ENCODE results near the gene TMEM33.
A peak's percentile ranks its signal among the peaks of the same experiment; 100 is the strongest.
"Not testable (repeated sequence)": the region's sequence is repeated elsewhere in the genome, so short reads cannot be mapped to it uniquely, and the experiment has no call there.

TMEM33 gene

DNA sequence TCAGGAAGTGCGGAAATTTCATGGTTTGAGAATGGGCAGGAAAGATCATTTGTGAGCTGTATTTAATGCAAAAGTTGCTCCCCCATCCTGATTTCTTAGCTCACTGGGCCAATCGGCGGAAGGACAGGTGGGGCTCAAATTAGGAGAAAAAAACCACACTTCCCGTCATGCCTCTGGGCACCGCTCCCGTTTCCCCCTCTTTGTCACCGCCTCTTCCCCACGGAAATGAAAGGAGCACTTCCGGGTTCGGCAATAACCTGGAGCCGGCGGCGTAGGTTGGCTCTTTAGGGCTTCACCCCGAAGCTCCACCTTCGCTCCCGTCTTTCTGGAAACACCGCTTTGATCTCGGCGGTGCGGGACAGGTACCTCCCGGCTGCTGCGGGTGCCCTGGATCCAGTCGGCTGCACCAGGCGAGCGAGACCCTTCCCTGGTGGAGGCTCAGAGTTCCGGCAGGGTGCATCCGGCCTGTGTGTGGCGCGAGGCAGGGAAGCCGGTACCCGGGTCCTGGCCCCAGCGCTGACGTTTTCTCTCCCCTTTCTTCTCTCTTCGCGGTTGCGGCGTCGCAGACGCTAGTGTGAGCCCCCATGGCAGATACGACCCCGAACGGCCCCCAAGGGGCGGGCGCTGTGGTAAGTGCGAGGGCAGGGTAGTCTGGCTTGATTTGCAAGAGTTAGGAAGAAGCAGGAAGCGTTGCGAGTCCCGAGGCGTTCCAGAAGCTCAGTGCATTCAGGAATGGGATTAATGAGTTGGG, at the start of gene TMEM33:
Gene TMEM33 (plus strand): TSS at position 529 of the 751 bp plus-strand sequence. CDS start 56 bp downstream, at position 585.
- peak; percentile 40 for DNase-seq (ENCODE audit: low read depth, low spot score)

- DNase-seq (ENCODE audit: low read depth, low spot score): no peak
Observed at GRCh38 chr4:41885456-41885855, 49.8 kb upstream of the TMEM33 start.

- no peak for DNase-seq (ENCODE audit: low read depth, low spot score)
Observed at GRCh38 chr4:41887277-41887676, 48.0 kb upstream of the TMEM33 start.

DNA sequence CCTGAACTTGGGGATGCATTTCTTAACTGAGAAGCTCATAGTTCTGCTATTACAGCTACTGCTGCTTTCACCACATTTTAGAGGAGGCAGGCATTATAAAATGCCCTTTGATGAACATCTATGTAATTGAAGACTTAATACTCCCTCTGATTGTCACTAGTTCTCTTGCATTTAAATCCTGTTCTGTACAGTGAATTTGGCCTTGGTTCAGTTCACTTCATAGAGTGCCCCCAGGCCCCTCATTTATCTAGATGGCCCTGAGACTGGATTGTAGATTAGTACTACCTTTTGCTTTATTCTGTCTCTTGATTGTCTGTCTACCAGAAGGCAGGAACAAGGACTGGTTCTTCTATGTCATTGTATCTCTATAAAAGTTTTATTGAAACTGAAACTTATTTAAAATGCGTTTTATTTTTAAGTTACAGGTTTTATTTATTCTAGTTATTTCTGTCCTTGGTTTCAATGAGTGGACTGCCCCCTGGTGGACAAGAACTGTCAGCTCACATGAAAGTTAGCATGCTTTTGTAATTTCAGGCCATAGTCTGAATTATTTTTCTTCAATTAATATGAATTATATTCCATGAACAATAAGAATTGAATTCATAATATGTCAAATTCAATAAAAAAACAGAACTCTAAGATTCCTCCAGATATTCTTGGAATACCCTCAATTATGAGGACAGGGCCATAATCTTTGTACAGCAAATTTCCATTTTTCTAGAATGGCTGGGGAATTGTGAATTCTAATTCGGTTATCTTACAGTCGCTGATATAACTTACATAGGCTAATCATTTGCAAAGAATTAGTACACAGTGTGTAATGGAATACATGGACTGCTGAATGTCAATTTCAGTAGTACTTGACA, 47.2 kb upstream of the TMEM33 start:
- DNase-seq (ENCODE audit: low read depth, low spot score): peak; percentile 26

- no peak for DNase-seq (ENCODE audit: low read depth, low spot score)
Observed at GRCh38 chr4:41888687-41889074, 46.5 kb upstream of the TMEM33 start.

- DNase-seq (ENCODE audit: low read depth, low spot score): no peak
Observed at GRCh38 chr4:41889317-41889716, 45.9 kb upstream of the TMEM33 start.

- no peak for DNase-seq (ENCODE audit: low read depth, low spot score)
Observed at GRCh38 chr4:41890085-41890484, 45.1 kb upstream of the TMEM33 start.

GRCh38 chr4:41896648-41897047, 38.6 kb upstream of the TMEM33 start:
- no peak for DNase-seq (ENCODE audit: low read depth, low spot score)

- no peak for DNase-seq (ENCODE audit: low read depth, low spot score)
Observed at GRCh38 chr4:41897698-41898097, 37.5 kb upstream of the TMEM33 start.

DNA sequence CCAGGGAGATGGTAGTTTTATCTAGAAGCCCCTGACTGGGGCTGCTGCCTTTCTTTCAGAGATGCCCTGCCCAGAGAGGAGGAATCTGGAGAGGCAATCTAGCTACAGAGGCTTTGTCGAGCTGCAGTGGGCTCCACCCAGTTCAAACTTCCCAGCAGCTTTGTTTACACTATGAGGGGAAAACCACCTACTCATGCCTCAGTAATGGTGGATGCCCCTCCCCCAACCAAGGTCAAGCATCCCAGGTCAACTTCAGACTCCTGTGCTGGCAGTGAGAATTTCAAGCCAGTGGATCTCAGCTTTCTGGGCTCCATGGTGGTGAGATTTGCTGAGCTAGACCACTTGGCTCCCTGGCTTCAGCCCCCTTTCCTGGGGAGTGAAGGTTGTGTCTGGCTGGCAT, 26.1 kb upstream of the TMEM33 start:
- DNase-seq (ENCODE audit: low read depth, low spot score): not testable (repeated sequence)

- DNase-seq (ENCODE audit: low read depth, low spot score): no peak
Observed at GRCh38 chr4:41912546-41912945, 22.7 kb upstream of the TMEM33 start.

- DNase-seq (ENCODE audit: low read depth, low spot score): no peak
Observed at GRCh38 chr4:41913509-41913908, 21.7 kb upstream of the TMEM33 start.

DNA sequence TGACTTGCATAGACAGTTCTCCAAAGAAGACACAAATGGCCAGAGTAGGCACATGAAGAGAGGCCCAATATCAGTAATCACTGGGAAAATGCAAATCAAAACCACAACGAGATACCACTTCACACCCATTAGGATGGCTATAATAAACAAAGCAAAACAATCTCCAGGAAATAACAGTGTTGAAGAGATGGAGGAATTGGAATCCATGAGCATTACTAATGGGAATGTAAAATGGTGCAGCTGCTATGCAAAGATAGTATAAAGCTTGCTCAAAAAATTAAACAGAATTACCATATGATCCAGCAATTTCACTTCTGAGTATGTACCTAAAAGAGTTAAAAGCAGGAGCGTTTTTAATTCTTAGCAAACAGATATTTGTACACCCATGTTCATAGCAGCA, 17.0 kb upstream of the TMEM33 start:
- DNase-seq (ENCODE audit: low read depth, low spot score): no peak

DNA sequence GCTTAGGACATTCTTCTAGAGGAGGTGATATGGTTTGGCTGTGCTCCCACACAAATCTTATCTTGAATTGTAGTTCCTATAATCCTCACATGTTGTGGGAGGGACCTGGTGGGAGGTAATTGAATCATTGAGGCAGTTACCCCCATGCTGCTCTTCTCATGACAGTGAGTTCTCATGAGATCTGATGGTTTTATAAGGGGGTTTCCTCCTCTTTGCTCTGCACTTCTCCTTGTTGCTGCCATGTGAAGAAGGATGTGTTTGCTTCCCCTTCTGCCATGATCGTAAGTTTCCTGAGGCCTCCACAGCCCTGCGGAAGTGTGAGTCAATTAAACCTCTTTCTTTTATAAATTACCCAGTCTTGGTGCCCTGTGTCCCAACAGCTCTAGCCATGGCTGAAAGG, 14.8 kb upstream of the TMEM33 start:
- DNase-seq (ENCODE audit: low read depth, low spot score): not testable (repeated sequence)

DNA sequence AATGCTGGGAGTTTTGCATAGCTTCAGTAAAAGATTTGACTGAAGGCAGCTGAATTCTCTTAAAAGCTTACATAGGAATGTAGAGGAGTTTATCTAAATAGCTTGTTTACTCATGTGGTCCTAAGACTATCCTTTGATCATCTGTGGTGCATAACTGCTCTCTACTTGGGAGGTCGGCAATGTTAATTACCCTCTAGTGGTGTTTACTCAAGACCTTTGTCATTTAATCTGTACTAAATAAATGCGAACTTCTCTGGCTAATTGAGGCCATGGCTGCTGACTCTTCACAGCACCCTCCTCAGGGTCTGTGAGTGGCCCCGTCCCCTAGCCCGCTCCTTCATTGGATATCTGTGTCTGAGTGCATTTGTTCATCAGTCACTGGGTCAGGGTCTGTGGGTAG, 13.8 kb upstream of the TMEM33 start:
- DNase-seq (ENCODE audit: low read depth, low spot score): no peak

- no peak for DNase-seq (ENCODE audit: low read depth, low spot score)
Observed at GRCh38 chr4:41927796-41928499, 7.3 kb upstream of the TMEM33 start.

DNA sequence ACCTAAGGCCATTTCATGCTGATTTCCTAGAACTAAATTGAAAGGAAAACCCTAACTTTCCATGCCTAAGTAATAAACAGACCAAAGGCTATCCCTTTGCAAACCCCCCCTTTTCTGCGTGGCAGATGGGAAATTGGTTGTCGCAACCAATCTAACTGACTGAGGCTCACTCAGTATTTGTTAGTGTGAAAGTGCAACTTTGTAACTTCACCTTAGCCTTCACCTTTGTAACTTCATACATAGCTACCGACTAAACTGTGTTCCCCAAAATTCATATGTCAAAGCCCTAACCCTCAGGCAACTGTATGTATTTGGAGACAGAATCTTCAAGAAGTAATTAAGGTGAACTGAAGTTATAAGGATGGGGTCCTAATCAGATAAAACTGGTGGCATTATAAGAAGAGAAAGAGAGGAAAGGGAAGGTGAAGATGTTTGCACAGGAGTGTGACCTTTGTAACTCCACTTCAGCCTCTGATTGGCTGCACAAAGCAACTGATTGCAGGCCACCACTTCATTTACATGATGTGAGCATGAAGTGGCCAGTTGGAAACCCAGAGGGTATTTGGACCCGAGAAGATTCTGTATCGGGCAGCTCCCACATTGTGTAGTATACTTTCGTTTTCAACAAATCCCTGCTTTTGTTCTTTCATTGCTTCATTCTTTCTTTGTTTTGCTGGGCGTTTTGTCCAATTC, 4.9 kb upstream of the TMEM33 start:
- no peak for DNase-seq (ENCODE audit: low read depth, low spot score)

DNA sequence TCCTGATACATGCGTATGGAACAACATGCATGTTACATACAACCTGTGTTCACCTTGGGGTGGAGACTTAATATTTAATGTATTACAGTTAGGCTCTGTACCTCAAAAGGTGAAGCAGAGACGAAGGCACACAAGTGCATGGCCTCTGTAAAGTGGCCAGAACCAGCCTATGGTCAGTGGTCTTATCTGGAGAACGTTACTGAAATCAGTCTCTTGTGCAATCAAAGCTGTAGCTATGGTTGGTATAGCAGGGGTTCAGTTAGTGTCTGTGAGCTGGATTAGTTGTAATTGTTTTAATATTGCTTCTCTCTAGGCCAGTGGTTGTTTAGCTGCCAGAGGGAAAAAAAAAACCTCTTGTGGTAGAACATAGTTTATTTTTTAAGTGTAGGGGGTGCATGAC, 2.2 kb upstream of the TMEM33 start:
- DNase-seq (ENCODE audit: low read depth, low spot score): no peak

DNA sequence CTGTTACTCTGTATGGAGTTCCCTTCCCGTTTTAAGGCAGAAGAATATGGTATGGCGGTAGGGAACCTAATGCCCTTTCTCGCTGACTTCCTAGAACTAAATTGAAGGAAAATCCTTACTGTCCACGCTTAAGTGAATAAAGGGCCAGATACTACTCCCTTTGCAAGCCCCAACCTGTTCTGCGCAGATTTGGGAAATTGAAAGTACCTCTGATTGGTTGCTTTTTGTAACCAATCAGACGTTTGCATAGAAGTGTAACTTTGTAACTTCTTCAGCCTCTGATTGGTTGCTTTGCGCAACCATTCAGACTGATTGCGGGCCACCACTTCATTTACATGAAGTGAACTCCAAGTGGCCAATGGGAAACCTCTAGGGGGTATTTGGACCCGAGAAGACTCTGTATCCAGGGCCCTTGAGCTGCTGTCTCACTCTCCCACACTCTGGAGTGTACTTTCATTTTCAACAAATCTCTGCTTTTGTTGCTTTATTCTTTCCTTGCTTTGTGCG, 1.2 kb upstream of the TMEM33 start:
- no peak for DNase-seq (ENCODE audit: low read depth, low spot score)

DNA sequence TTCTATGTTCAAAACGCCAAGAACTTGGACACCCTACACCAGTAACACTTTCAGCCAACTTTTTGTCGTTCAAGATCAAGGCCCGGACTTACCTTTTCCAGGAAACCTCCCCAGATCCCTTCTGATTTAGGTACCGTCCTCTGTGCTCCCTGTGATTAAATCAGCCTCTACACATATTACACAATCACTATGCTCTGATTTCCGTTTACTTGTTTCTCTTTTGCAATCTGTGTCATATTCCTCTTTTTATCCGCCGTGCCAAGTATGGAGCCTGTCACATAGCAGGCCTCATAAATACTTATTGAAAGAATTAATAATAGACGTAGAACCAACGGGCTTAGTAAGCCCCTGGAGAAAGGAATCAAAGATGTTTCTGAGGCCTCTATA, 722 bp upstream of the TMEM33 start:
- no peak for DNase-seq (ENCODE audit: low read depth, low spot score)

GRCh38 chr4:41935652-41936021, 408 bp downstream of the TMEM33 start:
- DNase-seq (ENCODE audit: low read depth, low spot score): no peak
